ENCODE results near the gene IGSF3. TPM values are rescaled to one million over a fixed set of nuclear protein-coding genes. Genes with fewer than 3 reads are reported as not detected.

IGSF3 gene
- total RNA-seq, 1 experiment from 2014 or later: 32.4 TPM

DNA sequence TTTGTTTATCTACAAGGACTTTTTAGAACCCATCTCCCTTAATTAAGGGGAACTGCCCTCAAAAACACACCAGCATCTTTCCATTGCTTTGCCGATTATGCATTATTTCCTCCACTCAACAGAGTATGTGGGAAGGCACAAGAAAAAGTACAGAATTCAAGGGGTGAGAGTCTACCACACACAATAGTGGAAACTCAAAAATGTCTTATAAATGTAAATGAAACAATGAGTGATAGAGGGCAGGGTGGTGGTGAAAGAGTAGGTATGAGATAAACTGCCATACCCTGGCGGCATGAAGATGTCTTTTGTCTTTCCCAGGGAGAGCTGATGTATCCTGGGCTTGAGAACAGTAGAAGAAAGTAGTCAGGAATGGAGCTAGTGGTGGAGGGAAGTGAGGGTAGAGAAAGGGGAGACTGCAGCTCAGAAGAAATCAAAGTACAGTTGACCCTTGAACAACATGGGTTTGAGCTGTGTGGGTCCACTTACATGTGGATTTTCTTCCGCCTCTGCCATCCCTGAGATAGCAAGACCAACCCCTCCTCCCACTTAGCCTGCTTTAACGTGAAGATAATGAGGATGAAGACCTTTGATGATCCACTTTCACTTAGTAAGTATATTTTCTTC lies 121.1 kb downstream of the IGSF3 start:
- Mint-ChIP-seq H3K27me3 (ENCODE audit: low read depth) (peaks cover 2% of the 10 kb centered on the region), H3K4me1 (no peaks in the 10 kb centered on the region), H3K4me3 (no peak overlapping the region), H3K9me3 (no peaks in the 10 kb centered on the region), H3K36me3 (peaks cover 8% of the 10 kb centered on the region), H3K27ac (no peak overlapping the region)
- ATAC-seq (no peak), DNase-seq (ENCODE audit: low spot score) (no peak)
- POLR2A ChIA-PET: no interaction called here
- TF ChIP-seq TEAD4 (CRISPR knock-in tag; IDR thresholded peaks at IDR 0.05) (no peak), FOXK1 (CRISPR knock-in tag; IDR thresholded peaks at IDR 0.05) (no peak), FOXJ3 (CRISPR knock-in tag; IDR thresholded peaks at IDR 0.05; ENCODE audit: borderline replicate concordance) (no peak), RELA (CRISPR knock-in tag; IDR thresholded peaks at IDR 0.05; ENCODE audit: borderline replicate concordance) (no peak), NR3C1 (CRISPR knock-in tag; conservative IDR thresholded peaks at IDR 0.05; ENCODE audit: low read depth) (no peak), ETV6 (CRISPR knock-in tag; IDR thresholded peaks at IDR 0.05) (no peak), ZNF671 (CRISPR knock-in tag; IDR thresholded peaks at IDR 0.05) (no peak), FOXP1 (CRISPR knock-in tag; IDR thresholded peaks at IDR 0.05; ENCODE audit: borderline replicate concordance) (no peak), ZNF416 (CRISPR knock-in tag; IDR thresholded peaks at IDR 0.05) (no peak)
- TF ChIP-seq, protein P1, sequence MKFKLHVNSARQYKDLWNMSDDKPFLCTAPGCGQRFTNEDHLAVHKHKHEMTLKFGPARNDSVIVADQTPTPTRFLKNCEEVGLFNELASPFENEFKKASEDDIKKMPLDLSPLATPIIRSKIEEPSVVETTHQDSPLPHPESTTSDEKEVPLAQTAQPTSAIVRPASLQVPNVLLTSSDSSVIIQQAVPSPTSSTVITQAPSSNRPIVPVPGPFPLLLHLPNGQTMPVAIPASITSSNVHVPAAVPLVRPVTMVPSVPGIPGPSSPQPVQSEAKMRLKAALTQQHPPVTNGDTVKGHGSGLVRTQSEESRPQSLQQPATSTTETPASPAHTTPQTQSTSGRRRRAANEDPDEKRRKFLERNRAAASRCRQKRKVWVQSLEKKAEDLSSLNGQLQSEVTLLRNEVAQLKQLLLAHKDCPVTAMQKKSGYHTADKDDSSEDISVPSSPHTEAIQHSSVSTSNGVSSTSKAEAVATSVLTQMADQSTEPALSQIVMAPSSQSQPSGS (CRISPR knock-in tag; IDR thresholded peaks at IDR 0.05; ENCODE audit: borderline replicate concordance, low read depth): no peak
- TF ChIP-seq, protein P2, sequence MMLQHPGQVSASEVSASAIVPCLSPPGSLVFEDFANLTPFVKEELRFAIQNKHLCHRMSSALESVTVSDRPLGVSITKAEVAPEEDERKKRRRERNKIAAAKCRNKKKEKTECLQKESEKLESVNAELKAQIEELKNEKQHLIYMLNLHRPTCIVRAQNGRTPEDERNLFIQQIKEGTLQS (CRISPR knock-in tag; conservative IDR thresholded peaks at IDR 0.05): no peak
- TF ChIP-seq, protein P3, sequence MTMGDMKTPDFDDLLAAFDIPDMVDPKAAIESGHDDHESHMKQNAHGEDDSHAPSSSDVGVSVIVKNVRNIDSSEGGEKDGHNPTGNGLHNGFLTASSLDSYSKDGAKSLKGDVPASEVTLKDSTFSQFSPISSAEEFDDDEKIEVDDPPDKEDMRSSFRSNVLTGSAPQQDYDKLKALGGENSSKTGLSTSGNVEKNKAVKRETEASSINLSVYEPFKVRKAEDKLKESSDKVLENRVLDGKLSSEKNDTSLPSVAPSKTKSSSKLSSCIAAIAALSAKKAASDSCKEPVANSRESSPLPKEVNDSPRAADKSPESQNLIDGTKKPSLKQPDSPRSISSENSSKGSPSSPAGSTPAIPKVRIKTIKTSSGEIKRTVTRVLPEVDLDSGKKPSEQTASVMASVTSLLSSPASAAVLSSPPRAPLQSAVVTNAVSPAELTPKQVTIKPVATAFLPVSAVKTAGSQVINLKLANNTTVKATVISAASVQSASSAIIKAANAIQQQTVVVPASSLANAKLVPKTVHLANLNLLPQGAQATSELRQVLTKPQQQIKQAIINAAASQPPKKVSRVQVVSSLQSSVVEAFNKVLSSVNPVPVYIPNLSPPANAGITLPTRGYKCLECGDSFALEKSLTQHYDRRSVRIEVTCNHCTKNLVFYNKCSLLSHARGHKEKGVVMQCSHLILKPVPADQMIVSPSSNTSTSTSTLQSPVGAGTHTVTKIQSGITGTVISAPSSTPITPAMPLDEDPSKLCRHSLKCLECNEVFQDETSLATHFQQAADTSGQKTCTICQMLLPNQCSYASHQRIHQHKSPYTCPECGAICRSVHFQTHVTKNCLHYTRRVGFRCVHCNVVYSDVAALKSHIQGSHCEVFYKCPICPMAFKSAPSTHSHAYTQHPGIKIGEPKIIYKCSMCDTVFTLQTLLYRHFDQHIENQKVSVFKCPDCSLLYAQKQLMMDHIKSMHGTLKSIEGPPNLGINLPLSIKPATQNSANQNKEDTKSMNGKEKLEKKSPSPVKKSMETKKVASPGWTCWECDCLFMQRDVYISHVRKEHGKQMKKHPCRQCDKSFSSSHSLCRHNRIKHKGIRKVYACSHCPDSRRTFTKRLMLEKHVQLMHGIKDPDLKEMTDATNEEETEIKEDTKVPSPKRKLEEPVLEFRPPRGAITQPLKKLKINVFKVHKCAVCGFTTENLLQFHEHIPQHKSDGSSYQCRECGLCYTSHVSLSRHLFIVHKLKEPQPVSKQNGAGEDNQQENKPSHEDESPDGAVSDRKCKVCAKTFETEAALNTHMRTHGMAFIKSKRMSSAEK (CRISPR knock-in tag; IDR thresholded peaks at IDR 0.05; ENCODE audit: borderline replicate concordance): no peak
- TF ChIP-seq, protein P4, sequence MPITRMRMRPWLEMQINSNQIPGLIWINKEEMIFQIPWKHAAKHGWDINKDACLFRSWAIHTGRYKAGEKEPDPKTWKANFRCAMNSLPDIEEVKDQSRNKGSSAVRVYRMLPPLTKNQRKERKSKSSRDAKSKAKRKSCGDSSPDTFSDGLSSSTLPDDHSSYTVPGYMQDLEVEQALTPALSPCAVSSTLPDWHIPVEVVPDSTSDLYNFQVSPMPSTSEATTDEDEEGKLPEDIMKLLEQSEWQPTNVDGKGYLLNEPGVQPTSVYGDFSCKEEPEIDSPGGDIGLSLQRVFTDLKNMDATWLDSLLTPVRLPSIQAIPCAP (CRISPR knock-in tag; IDR thresholded peaks at IDR 0.05): no peak
- TF ChIP-seq, protein P5, sequence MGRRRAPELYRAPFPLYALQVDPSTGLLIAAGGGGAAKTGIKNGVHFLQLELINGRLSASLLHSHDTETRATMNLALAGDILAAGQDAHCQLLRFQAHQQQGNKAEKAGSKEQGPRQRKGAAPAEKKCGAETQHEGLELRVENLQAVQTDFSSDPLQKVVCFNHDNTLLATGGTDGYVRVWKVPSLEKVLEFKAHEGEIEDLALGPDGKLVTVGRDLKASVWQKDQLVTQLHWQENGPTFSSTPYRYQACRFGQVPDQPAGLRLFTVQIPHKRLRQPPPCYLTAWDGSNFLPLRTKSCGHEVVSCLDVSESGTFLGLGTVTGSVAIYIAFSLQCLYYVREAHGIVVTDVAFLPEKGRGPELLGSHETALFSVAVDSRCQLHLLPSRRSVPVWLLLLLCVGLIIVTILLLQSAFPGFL (CRISPR knock-in tag; IDR thresholded peaks at IDR 0.05; ENCODE audit: borderline replicate concordance): no peak
- CTCF ChIA-PET: interaction anchor here (1.0 kb wide), 1 partner anchor 28 kb away, joined by 3 read pairs; no protein-coding TSS in a partner anchor

DNA sequence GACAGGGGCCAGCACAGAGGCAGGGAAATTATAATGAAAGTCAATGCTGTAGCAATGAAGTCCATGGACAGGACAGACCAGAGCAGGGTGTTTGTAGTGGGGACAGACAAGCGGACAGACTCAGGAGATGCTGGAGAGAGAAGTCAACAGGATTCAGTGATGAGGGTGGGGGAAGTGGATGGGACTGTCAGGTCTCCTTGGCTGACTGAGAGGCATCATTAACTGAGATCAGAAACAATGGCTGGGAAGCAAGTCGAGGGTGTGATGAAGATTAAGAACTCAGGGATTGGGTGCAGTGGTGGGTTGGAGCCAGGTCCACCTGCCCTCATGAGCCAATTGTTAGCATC lies 122.2 kb downstream of the IGSF3 start:
- H3K4me3 Mint-ChIP-seq: no peak overlapping the region
- no peaks in the 10 kb centered on the region for H3K4me1 Mint-ChIP-seq
- no peak overlapping the region for H3K27ac Mint-ChIP-seq
- DNase-seq (ENCODE audit: low spot score) (no peak), ATAC-seq (no peak)
- H3K9me3 Mint-ChIP-seq: no peaks in the 10 kb centered on the region
- ChIA-PET CTCF (no interaction called here), POLR2A (no interaction called here)
- H3K36me3 Mint-ChIP-seq: peaks cover 8% of the 10 kb centered on the region
- H3K27me3 Mint-ChIP-seq (ENCODE audit: low read depth): peaks cover 2% of the 10 kb centered on the region
- TF ChIP-seq MYBL2 (CRISPR knock-in tag; IDR thresholded peaks at IDR 0.05): no peak
- TF ChIP-seq JUN (CRISPR knock-in tag; IDR thresholded peaks at IDR 0.05): no peak
- no peak for TF ChIP-seq TP53 (CRISPR knock-in tag; IDR thresholded peaks at IDR 0.05)
- TF ChIP-seq CBFB (CRISPR knock-in tag; IDR thresholded peaks at IDR 0.05; ENCODE audit: low read depth): no peak

All from WTC11 (cell line).